ENCODE data around the gene HNRNPUL1.

Gene HNRNPUL1

DNA sequence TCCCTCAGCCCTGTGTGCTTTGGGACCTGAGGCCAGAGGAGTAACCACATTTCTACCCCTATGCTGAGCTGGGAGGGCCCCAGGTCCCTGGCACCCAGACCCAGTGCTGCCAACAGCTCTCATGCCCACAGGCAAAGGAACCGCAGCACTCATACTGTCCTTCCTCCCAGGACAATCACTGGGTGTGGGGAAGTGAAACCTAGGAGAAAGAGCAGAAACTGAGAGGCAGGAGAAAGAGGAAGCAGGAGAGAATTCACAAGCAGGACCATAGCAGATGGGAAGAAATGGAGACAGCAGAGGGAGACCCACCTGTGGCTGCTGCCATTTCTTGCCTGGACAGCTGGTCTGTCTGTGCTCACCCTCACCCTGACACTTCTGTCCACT is 64.7 kb downstream of the HNRNPUL1 start:
- no peaks in the 10 kb centered on the region for H3K9me2 ChIP-seq (replicated peaks; ENCODE audit: low read depth, low read length)
- TF ChIP-seq EZH2phosphoT487 (IDR thresholded peaks at IDR 0.05; ENCODE audit: borderline replicate concordance) = no peak
- TF ChIP-seq, protein P1, sequence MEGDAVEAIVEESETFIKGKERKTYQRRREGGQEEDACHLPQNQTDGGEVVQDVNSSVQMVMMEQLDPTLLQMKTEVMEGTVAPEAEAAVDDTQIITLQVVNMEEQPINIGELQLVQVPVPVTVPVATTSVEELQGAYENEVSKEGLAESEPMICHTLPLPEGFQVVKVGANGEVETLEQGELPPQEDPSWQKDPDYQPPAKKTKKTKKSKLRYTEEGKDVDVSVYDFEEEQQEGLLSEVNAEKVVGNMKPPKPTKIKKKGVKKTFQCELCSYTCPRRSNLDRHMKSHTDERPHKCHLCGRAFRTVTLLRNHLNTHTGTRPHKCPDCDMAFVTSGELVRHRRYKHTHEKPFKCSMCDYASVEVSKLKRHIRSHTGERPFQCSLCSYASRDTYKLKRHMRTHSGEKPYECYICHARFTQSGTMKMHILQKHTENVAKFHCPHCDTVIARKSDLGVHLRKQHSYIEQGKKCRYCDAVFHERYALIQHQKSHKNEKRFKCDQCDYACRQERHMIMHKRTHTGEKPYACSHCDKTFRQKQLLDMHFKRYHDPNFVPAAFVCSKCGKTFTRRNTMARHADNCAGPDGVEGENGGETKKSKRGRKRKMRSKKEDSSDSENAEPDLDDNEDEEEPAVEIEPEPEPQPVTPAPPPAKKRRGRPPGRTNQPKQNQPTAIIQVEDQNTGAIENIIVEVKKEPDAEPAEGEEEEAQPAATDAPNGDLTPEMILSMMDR (conservative IDR thresholded peaks at IDR 0.05; ENCODE audit: low read length) = no peak
- H2AFZ ChIP-seq (ENCODE audit: low read length) = no peak overlapping the region
- no peaks in the 10 kb centered on the region for H3K9me3 ChIP-seq (ENCODE audit: insufficient read depth, low read depth, low read length)
- peaks cover 33% of the 10 kb centered on the region for H3K79me2 ChIP-seq (ENCODE audit: insufficient read depth, low read length)
- H3K4me2 ChIP-seq (ENCODE audit: low read depth, low read length, poor library complexity, severe bottlenecking) = peak overlapping the region; percentile 99
- peak overlapping the region; percentile 72 for H3K9ac ChIP-seq (ENCODE audit: low read depth, low read length, poor library complexity, severe bottlenecking)
- H3K4me3 ChIP-seq (ENCODE audit: low read length, poor library complexity, severe bottlenecking) = peak overlapping the region; percentile 72
- H3K36me3 ChIP-seq (ENCODE audit: insufficient read depth, low read length) = peaks cover 48% of the 10 kb centered on the region; the same call in 1 of the 2 replicates
- H3F3A ChIP-seq (ENCODE audit: low read depth) = peaks cover 9% of the 10 kb centered on the region
- peaks cover 35% of the 10 kb centered on the region for H3K4me1 ChIP-seq (ENCODE audit: insufficient read depth, low read length, poor library complexity, severe bottlenecking)
- peaks cover 22% of the 10 kb centered on the region for H4K20me1 ChIP-seq (ENCODE audit: insufficient read depth, low read length, poor library complexity, severe bottlenecking)
- no peaks in the 10 kb centered on the region for H3K27me3 ChIP-seq (ENCODE audit: insufficient read depth, low read length, poor library complexity, severe bottlenecking)

DNA sequence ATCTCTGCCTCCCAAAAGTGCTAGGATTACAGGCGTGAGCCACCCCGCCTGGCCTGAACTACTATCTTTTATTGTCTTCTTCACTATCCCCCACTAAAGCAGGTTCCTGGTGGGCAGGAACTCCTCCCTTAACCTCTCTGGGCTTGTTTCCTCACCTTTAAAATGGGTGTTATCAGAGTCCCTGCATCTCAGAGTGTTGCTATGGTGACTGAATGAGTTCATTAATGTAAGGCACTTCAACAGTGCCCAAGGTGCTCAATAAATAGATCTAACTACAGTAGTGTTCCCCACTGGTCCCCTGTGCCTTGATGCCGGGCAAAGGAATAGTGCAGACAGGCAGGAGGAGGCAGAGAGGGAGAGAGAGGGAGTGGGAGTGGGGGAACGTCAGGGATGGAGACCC is 66.3 kb downstream of the HNRNPUL1 start:
- no peaks in the 10 kb centered on the region for H3K9me3 ChIP-seq (ENCODE audit: insufficient read depth, low read depth, low read length)
- H3K36me3 ChIP-seq (ENCODE audit: insufficient read depth, low read length) = peaks cover 59% of the 10 kb centered on the region; the same call in 1 of the 2 replicates
- H3K79me2 ChIP-seq (ENCODE audit: insufficient read depth, low read length) = peaks cover 34% of the 10 kb centered on the region
- no peak overlapping the region for H2AFZ ChIP-seq (ENCODE audit: low read length)
- H3K27me3 ChIP-seq (ENCODE audit: insufficient read depth, low read length, poor library complexity, severe bottlenecking) = no peaks in the 10 kb centered on the region
- H3K4me1 ChIP-seq (ENCODE audit: insufficient read depth, low read length, poor library complexity, severe bottlenecking) = peaks cover 35% of the 10 kb centered on the region
- H3K9ac ChIP-seq (ENCODE audit: low read depth, low read length, poor library complexity, severe bottlenecking) = no peak overlapping the region
- TF ChIP-seq, protein P1 (conservative IDR thresholded peaks at IDR 0.05; ENCODE audit: low read length) = no peak
- no peak for TF ChIP-seq EZH2phosphoT487 (IDR thresholded peaks at IDR 0.05; ENCODE audit: borderline replicate concordance)
- H3F3A ChIP-seq (ENCODE audit: low read depth) = peaks cover 9% of the 10 kb centered on the region
- peaks cover 22% of the 10 kb centered on the region for H4K20me1 ChIP-seq (ENCODE audit: insufficient read depth, low read length, poor library complexity, severe bottlenecking)
- H3K4me2 ChIP-seq (ENCODE audit: low read depth, low read length, poor library complexity, severe bottlenecking) = no peak overlapping the region
- H3K9me2 ChIP-seq (replicated peaks; ENCODE audit: low read depth, low read length) = no peaks in the 10 kb centered on the region
- no peak overlapping the region for H3K4me3 ChIP-seq (ENCODE audit: low read length, poor library complexity, severe bottlenecking)

DNA sequence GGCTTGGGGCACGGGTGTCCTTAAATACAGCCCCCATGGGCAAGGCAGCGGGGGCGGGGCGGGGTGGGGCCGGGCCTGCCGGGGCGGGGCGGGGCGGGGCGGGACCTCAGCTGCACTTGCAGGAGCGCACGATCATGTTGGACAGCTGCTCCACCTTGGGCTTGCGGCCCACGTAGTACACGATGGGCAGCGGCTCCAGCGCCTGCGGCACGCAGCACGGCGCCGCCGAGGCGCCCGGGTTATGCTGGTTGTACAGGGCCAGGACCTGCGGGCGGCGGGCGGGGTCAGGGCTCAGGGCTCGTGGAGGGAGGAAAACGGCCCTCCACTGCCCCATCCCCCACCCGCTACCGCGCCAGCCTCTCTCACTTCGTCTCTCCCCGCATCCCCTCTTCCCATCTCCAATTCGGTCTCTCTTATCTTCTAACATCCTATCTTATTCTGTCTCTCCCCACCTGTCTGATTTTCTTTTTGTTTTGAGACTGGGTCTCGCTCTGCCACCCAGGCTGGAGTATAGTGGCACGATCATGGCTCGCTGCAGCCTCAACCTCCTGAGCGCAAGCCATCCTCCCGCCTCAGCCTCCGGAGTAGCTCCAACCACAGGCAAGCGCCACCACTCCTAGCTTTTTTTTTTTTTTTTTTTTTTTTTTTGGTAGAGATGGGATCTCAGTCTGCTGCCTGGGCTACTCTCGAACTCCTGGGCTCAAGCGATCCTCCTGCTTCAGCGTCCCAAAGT is 66.9 kb downstream of the HNRNPUL1 start:
- Histone ChIP-seq H2AFZ (ENCODE audit: low read length) (no peak overlapping the region), H4K20me1 (ENCODE audit: insufficient read depth, low read length, poor library complexity, severe bottlenecking) (peaks cover 22% of the 10 kb centered on the region)

More for the DNA sequence above, 66.9 kb downstream of the HNRNPUL1 start:
- Histone ChIP-seq H3K4me1 (ENCODE audit: insufficient read depth, low read length, poor library complexity, severe bottlenecking) (peaks cover 34% of the 10 kb centered on the region), H3K4me2 (ENCODE audit: low read depth, low read length, poor library complexity, severe bottlenecking) (no peak overlapping the region), H3F3A (ENCODE audit: low read depth) (peaks cover 9% of the 10 kb centered on the region), H3K9me2 (replicated peaks; ENCODE audit: low read depth, low read length) (no peaks in the 10 kb centered on the region), H3K9ac (ENCODE audit: low read depth, low read length, poor library complexity, severe bottlenecking) (no peak overlapping the region), H3K27me3 (ENCODE audit: insufficient read depth, low read length, poor library complexity, severe bottlenecking) (no peaks in the 10 kb centered on the region), H3K9me3 (ENCODE audit: insufficient read depth, low read depth, low read length) (no peaks in the 10 kb centered on the region), H3K36me3 (ENCODE audit: insufficient read depth, low read length) (peaks cover 63% of the 10 kb centered on the region; the same call in 1 of the 2 replicates), H3K79me2 (ENCODE audit: insufficient read depth, low read length) (peaks cover 28% of the 10 kb centered on the region), H3K4me3 (ENCODE audit: low read length, poor library complexity, severe bottlenecking) (no peak overlapping the region)
- TF ChIP-seq EZH2phosphoT487 (IDR thresholded peaks at IDR 0.05; ENCODE audit: borderline replicate concordance) = no peak
- TF ChIP-seq, protein P1 (conservative IDR thresholded peaks at IDR 0.05; ENCODE audit: low read length) = no peak

All from Loucy (cell line).